Measurements from ENCODE around the gene DENND1B. TPM values are rescaled to one million over a fixed set of nuclear protein-coding genes. Genes with fewer than 3 reads are reported as not detected.

Gene DENND1B
- total and polyA plus RNA-seq, 9 of the 15 experiments (the other 6 are each of a cell fraction or from before 2014, with no cell fraction given): 2.1 to 12.1 (median 7.5) TPM

DNA sequence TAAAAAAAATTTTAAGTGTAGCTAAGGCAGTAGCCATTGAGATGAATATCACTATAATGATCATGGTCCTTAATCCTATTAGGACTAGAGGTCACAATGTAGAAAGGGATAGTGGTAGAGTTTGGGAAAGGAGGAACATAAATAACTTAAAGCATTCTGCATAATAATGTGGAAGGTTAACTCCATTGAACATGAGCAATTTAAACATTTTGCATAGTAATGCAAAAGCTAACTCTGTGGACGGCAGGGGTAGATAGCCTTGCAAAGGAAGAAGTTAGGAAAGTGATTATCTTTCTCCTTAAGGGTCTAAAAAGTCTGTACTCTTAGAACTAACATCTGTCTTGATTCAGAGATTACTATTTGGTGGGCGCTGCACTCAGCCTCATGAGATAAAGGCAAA lies 39.0 kb upstream of the DENND1B start:
- Histone ChIP-seq H3K4me1 (replicated peaks in 1 of 2; ENCODE audit: control insufficient read depth in 2 of 2, insufficient read depth in 2 of 2, low read length in 2 of 2) (no peaks in the 10 kb centered on the region), H3K36me3 (ENCODE audit: control insufficient read depth, insufficient read depth, low read length) (no peaks in the 10 kb centered on the region), H3K27me3 (ENCODE audit: control insufficient read depth in 2 of 2, insufficient read depth in 2 of 2, low read length in 2 of 2) (no peaks in the 10 kb centered on the region; a peak in 1 of 5 replicates), H3K79me2 (ENCODE audit: control insufficient read depth, insufficient read depth, low read length) (no peaks in the 10 kb centered on the region), H3K9ac (ENCODE audit: insufficient read depth in 1 of 2, low read depth in 2 of 2, low read length in 2 of 2) (no peak overlapping the region), H3K4me3 (no peak overlapping the region), H2AFZ (ENCODE audit: low read depth, low read length) (no peak overlapping the region; the same call in 1 of the 2 replicates), H3K9me3 (replicated peaks; ENCODE audit: control insufficient read depth, insufficient read depth, low read depth, low read length) (no peaks in the 10 kb centered on the region), H3K9me1 (ENCODE audit: control insufficient read depth, insufficient read depth, low read length) (no peaks in the 10 kb centered on the region), H3K27ac (ENCODE audit: extremely low read depth, low read depth, low read length) (no peak overlapping the region), H4K20me1 (replicated peaks; ENCODE audit: control insufficient read depth, insufficient read depth, low read length) (no peaks in the 10 kb centered on the region), H3K4me2 (ENCODE audit: insufficient read depth, low read length) (no peak overlapping the region)
- ChIA-PET CTCF (ENCODE audit: low intra/inter-chr PET ratio) (no interaction called here), POLR2A (no interaction called here)
- in situ Hi-C loops (cut with MboI) (no loop called here), intact Hi-C loops (cut with micrococcal nuclease) (no loop called here)
- TF ChIP-seq NFE2L1 (tag; IDR thresholded peaks at IDR 0.05; ENCODE audit: borderline replicate concordance, low read depth): no peak
- no peak for TF ChIP-seq FOXM1 (IDR thresholded peaks at IDR 0.05; ENCODE audit: low read depth)
- no peak for TF ChIP-seq FOXM1 (CRISPR knock-in tag; IDR thresholded peaks at IDR 0.05; ENCODE audit: low read depth)
- 0 out of 2 replicates have a peak, but pooled peaks have one; percentile 3 for TF ChIP-seq CBFA2T2 (conservative IDR thresholded peaks at IDR 0.05)
- TF ChIP-seq FOXA3 (CRISPR knock-in tag; conservative IDR thresholded peaks at IDR 0.05 in 1 of 2, IDR thresholded peaks at IDR 0.05 in 1 of 2): no peak
- TF ChIP-seq CBFA2T3 (IDR thresholded peaks at IDR 0.05): peak; percentile 10; the same call in 1 of the 2 replicates
- FAIRE-seq (no peak), ATAC-seq (no peak), DNase-seq (ENCODE audit: extremely low read depth in 1 of 4, low spot score in 3 of 4) (no peak)
- WGBS (ENCODE audit: insufficient coverage, low coverage, missing lambda C conversion rate): 11% methylated on average over 2 of the region's 2 CpGs
- no TSS peak for BruUV-seq (replicated peaks)

DNA sequence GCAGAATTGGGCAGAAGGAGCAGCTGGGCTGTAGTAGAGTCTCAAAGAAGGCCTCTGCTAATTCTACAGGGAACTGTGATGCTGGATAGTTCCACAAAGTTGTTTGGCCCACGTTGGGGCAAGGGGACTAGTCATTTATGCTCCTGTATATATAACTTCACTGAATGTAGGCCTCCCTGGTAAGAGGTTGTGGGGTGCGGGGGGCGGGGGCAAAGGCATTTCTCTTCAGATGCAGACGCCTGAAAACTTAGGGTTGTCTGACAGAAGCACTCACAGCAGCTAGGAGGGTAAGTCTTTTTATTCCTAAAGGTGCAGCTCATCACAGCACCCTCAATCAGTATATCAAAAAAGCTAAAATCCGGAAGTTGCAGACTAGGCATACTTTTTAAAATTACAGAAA lies 38.5 kb upstream of the DENND1B start:
- intact Hi-C loops (cut with micrococcal nuclease): no loop called here
- no peak for DNase-seq (ENCODE audit: extremely low read depth in 1 of 4, low spot score in 3 of 4)
- Histone ChIP-seq H3K27me3 (ENCODE audit: control insufficient read depth in 2 of 2, insufficient read depth in 2 of 2, low read length in 2 of 2) (no peaks in the 10 kb centered on the region; a peak in 1 of 5 replicates), H3K9me3 (replicated peaks; ENCODE audit: control insufficient read depth, insufficient read depth, low read depth, low read length) (no peaks in the 10 kb centered on the region), H3K9me1 (ENCODE audit: control insufficient read depth, insufficient read depth, low read length) (no peaks in the 10 kb centered on the region), H3K4me3 (no peak overlapping the region), H3K27ac (ENCODE audit: extremely low read depth, low read depth, low read length) (no peak overlapping the region), H2AFZ (ENCODE audit: low read depth, low read length) (no peak overlapping the region), H4K20me1 (replicated peaks; ENCODE audit: control insufficient read depth, insufficient read depth, low read length) (no peaks in the 10 kb centered on the region), H3K36me3 (ENCODE audit: control insufficient read depth, insufficient read depth, low read length) (no peaks in the 10 kb centered on the region), H3K4me1 (replicated peaks in 1 of 2; ENCODE audit: control insufficient read depth in 2 of 2, insufficient read depth in 2 of 2, low read length in 2 of 2) (no peaks in the 10 kb centered on the region), H3K9ac (ENCODE audit: insufficient read depth in 1 of 2, low read depth in 2 of 2, low read length in 2 of 2) (no peak overlapping the region), H3K79me2 (ENCODE audit: control insufficient read depth, insufficient read depth, low read length) (no peaks in the 10 kb centered on the region), H3K4me2 (ENCODE audit: insufficient read depth, low read length) (no peak overlapping the region)
- no peak for FAIRE-seq
- BruUV-seq (replicated peaks): no TSS peak
- POLR2A ChIA-PET: no interaction called here
- no peak for ATAC-seq
- 15% methylated on average over 5 of the region's 5 CpGs for WGBS (ENCODE audit: insufficient coverage, low coverage, missing lambda C conversion rate)
- CTCF ChIA-PET (ENCODE audit: low intra/inter-chr PET ratio): no interaction called here
- in situ Hi-C loops (cut with MboI): no loop called here
- TF ChIP-seq PURB (CRISPR knock-in tag; IDR thresholded peaks at IDR 0.05; ENCODE audit: low read depth) (no peak), ZZZ3 (IDR thresholded peaks at IDR 0.05) (no peak), XRCC4 (IDR thresholded peaks at IDR 0.05; ENCODE audit: extremely low read depth, insufficient read depth, insufficient read length) (no peak), PHTF2 (CRISPR knock-in tag; IDR thresholded peaks at IDR 0.05) (no peak)
- TF ChIP-seq, protein P1, sequence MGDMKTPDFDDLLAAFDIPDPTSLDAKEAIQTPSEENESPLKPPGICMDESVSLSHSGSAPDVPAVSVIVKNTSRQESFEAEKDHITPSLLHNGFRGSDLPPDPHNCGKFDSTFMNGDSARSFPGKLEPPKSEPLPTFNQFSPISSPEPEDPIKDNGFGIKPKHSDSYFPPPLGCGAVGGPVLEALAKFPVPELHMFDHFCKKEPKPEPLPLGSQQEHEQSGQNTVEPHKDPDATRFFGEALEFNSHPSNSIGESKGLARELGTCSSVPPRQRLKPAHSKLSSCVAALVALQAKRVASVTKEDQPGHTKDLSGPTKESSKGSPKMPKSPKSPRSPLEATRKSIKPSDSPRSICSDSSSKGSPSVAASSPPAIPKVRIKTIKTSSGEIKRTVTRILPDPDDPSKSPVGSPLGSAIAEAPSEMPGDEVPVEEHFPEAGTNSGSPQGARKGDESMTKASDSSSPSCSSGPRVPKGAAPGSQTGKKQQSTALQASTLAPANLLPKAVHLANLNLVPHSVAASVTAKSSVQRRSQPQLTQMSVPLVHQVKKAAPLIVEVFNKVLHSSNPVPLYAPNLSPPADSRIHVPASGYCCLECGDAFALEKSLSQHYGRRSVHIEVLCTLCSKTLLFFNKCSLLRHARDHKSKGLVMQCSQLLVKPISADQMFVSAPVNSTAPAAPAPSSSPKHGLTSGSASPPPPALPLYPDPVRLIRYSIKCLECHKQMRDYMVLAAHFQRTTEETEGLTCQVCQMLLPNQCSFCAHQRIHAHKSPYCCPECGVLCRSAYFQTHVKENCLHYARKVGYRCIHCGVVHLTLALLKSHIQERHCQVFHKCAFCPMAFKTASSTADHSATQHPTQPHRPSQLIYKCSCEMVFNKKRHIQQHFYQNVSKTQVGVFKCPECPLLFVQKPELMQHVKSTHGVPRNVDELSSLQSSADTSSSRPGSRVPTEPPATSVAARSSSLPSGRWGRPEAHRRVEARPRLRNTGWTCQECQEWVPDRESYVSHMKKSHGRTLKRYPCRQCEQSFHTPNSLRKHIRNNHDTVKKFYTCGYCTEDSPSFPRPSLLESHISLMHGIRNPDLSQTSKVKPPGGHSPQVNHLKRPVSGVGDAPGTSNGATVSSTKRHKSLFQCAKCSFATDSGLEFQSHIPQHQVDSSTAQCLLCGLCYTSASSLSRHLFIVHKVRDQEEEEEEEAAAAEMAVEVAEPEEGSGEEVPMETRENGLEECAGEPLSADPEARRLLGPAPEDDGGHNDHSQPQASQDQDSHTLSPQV (IDR thresholded peaks at IDR 0.05): no peak
- TF ChIP-seq, protein P2, sequence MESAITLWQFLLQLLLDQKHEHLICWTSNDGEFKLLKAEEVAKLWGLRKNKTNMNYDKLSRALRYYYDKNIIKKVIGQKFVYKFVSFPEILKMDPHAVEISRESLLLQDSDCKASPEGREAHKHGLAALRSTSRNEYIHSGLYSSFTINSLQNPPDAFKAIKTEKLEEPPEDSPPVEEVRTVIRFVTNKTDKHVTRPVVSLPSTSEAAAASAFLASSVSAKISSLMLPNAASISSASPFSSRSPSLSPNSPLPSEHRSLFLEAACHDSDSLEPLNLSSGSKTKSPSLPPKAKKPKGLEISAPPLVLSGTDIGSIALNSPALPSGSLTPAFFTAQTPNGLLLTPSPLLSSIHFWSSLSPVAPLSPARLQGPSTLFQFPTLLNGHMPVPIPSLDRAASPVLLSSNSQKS (CRISPR knock-in tag; IDR thresholded peaks at IDR 0.05): no peak
